Type B pancreatic cell (in vitro differentiated cells): ENCODE measurements around the gene CAMKMT. TPM values are rescaled to one million over a fixed set of nuclear protein-coding genes. Genes with fewer than 3 reads are reported as not detected.

Experiments used
- DNase-seq: peaks from one replicate; pipeline ENCODE4 v3.0.0; 2021; ENCODE audit warnings: mixed read lengths; ENCODE audit not compliant: unreplicated experiment; ENCODE audit errors: extremely low spot score
- H3K27ac Mint-ChIP-seq: 2 replicates; pipeline ENCODE4 v1.8.0; 2021; ENCODE audit warnings: mild to moderate bottlenecking, mixed read lengths
- H3K27me3 Mint-ChIP-seq: 2 replicates; pipeline ENCODE4 v1.8.0; 2021; ENCODE audit warnings: mixed read lengths
- H3K36me3 Mint-ChIP-seq: 2 replicates; pipeline ENCODE4 v1.8.0; 2021; ENCODE audit warnings: mixed read lengths
- H3K4me1 Mint-ChIP-seq: one replicate; pipeline ENCODE4 v1.8.0; 2021; ENCODE audit warnings: mixed read lengths; ENCODE audit not compliant: unreplicated experiment
- H3K4me3 Mint-ChIP-seq: 2 replicates; pipeline ENCODE4 v1.8.0; 2021; ENCODE audit warnings: mild to moderate bottlenecking, mixed read lengths
- H3K9me3 Mint-ChIP-seq: 2 replicates; pipeline ENCODE4 v1.8.0; 2021; ENCODE audit warnings: mixed read lengths
- total RNA-seq: library from RNA; stranded (reverse); gene quantifications from 2 replicates; pipeline ENCODE4 v1.2.1, GENCODE V29; 2021; ENCODE audit warnings: low replicate concordance
- TF ChIP-seq, protein P1 (sequence below): fragments of 200-600 bp; sonication (generic); conservative IDR thresholded peaks from 2 replicates; pipeline ENCODE4 v1.5.0; 2021; ENCODE audit warnings: antibody characterized with exemption, mild to moderate bottlenecking

Gene CAMKMT
- total RNA-seq, 1 donor from 2014 or later, result 7.7 TPM

DNA sequence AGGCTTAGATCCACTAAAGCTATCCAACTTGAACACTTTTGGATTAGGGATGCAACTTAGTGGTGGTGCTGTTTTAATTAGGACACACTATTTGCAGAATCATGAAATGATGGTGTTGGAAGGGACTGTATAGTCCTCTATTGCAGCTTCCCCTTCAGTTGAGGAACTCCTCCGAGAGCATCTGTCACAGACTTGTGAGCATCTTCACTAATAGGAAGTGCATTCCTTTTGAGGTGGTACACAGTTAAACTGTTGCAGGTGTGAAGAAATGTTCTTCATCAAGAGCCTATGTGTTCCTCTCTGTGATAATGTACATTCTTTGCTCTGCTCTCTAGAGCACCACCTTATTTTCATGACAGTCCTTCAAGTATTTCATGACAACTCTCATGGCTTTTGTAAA lies 197.4 kb downstream of the CAMKMT start:
- TF ChIP-seq, protein P1, sequence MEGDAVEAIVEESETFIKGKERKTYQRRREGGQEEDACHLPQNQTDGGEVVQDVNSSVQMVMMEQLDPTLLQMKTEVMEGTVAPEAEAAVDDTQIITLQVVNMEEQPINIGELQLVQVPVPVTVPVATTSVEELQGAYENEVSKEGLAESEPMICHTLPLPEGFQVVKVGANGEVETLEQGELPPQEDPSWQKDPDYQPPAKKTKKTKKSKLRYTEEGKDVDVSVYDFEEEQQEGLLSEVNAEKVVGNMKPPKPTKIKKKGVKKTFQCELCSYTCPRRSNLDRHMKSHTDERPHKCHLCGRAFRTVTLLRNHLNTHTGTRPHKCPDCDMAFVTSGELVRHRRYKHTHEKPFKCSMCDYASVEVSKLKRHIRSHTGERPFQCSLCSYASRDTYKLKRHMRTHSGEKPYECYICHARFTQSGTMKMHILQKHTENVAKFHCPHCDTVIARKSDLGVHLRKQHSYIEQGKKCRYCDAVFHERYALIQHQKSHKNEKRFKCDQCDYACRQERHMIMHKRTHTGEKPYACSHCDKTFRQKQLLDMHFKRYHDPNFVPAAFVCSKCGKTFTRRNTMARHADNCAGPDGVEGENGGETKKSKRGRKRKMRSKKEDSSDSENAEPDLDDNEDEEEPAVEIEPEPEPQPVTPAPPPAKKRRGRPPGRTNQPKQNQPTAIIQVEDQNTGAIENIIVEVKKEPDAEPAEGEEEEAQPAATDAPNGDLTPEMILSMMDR, result no peak
- no peaks in the 10 kb centered on the region for H3K27me3 Mint-ChIP-seq
- no peak overlapping the region for H3K27ac Mint-ChIP-seq
- peaks cover 4% of the 10 kb centered on the region for H3K36me3 Mint-ChIP-seq
- no peaks in the 10 kb centered on the region for H3K4me1 Mint-ChIP-seq
- no peak for DNase-seq
- H3K9me3 Mint-ChIP-seq, result no peaks in the 10 kb centered on the region
- H3K4me3 Mint-ChIP-seq, result no peak overlapping the region

DNA sequence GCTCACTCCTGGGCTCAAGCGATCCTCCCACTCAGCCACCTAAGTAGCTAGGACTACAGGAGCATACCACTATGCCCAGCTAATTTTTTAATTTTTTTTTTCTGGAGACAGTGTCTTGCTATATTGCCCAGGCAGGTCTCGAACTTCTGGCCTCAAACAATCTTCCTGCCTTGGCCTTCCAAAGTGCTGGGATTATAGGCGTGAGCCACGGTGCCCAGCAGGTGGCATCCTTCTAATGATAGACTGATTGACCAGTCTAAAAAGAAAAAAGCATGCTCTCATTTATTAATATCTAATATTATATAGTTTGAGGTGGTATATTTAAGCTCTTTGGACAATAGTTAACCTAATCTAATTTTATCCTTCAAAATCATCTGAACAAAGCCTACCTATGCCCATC lies 198.6 kb downstream of the CAMKMT start:
- TF ChIP-seq, protein P1, result peak; percentile 45
- no peaks in the 10 kb centered on the region for H3K27me3 Mint-ChIP-seq
- no peaks in the 10 kb centered on the region for H3K4me1 Mint-ChIP-seq
- peaks cover 4% of the 10 kb centered on the region for H3K36me3 Mint-ChIP-seq
- no peak for DNase-seq
- H3K9me3 Mint-ChIP-seq, result no peaks in the 10 kb centered on the region
- H3K4me3 Mint-ChIP-seq, result no peak overlapping the region
- H3K27ac Mint-ChIP-seq, result no peak overlapping the region

DNA sequence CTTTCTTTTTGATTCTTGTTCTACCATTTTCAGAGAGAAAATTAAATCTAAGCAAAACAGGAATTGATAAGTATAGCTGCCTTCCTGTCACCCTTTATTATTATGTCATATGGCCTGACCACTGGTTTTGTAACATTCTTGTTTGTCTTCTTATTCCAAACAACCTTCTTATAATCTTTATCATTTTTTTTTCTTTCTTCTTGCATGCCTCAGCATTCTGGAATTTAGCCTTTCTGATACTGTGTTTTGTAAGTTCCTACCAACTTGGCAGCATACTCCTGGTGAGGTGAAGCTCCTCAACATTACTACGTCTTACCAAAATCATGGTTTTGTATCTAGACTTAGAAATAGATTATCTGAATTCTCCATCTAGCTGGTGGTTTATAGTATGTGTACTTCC lies 199.2 kb downstream of the CAMKMT start:
- Mint-ChIP-seq H3K9me3 (no peaks in the 10 kb centered on the region), H3K36me3 (peaks cover 4% of the 10 kb centered on the region), H3K4me1 (peaks cover 3% of the 10 kb centered on the region), H3K4me3 (no peak overlapping the region), H3K27me3 (no peaks in the 10 kb centered on the region), H3K27ac (no peak overlapping the region)
- no peak for DNase-seq
- TF ChIP-seq, protein P1, result no peak

DNA sequence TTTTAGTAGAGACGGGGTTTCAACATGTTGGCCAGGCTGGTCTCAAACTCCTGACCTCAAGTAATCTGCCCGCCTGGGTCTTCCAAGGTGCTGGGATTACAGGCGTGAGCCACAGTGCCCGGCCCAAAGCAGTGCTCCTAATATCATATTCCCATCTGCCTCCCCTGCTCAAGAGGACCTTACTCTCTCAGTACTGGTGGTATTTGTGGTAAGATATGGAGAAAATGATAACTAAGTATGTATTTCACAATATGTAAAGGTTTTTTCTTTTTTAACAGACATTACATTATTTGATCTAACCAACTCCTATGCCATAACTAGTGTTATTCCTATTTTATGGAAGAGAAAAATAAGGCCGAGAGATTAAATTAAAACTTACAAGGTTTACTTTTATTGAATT lies 201.0 kb downstream of the CAMKMT start:
- no peak overlapping the region for H3K4me3 Mint-ChIP-seq
- DNase-seq, result no peak
- no peaks in the 10 kb centered on the region for H3K9me3 Mint-ChIP-seq
- peaks cover 4% of the 10 kb centered on the region for H3K36me3 Mint-ChIP-seq
- H3K4me1 Mint-ChIP-seq, result peaks cover 4% of the 10 kb centered on the region
- no peak overlapping the region for H3K27ac Mint-ChIP-seq
- H3K27me3 Mint-ChIP-seq, result no peaks in the 10 kb centered on the region
- TF ChIP-seq, protein P1, result no peak

DNA sequence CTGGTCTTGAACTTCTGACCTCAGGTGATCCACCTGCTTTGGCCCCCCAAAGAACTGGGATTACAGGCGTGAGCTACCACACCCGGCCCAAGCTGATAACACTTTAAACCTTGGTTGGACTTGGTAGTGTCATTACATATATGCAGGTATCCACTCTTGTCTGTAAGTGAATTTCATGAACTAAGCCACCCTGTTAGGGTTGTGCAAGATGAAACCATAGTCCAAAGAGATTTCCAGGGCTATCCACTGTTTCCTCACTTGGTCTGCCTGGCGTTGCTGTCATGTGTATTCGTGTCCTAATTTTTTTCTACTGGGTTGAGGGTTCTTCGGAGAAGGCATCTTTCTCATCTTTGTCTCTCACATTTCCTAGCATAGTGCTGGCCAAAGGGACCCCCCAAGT lies 203.0 kb downstream of the CAMKMT start:
- Mint-ChIP-seq H3K4me1 (peaks cover 4% of the 10 kb centered on the region), H3K27me3 (no peaks in the 10 kb centered on the region), H3K36me3 (no peaks in the 10 kb centered on the region), H3K27ac (no peak overlapping the region), H3K4me3 (no peak overlapping the region), H3K9me3 (no peaks in the 10 kb centered on the region)
- no peak for DNase-seq
- TF ChIP-seq, protein P1, result no peak

DNA sequence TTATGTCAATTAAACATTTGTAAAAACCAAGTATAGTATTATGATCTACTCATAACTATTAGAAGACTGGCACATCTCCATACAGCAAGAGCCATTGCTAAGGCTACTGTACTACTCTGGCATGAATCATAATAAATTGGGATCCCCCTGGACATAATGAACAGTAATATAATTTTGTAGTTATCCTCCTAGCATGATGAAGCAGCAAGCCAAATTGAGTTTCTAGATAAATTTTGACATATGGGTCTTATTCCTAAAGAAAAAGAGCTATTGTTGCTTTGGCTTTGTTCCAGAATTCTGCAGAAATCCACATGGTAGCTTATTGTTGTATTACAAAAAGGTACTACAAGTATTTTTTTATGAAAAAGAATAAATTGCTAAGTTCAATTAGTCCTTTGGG lies 204.3 kb downstream of the CAMKMT start:
- H3K4me3 Mint-ChIP-seq, result no peak overlapping the region
- no peaks in the 10 kb centered on the region for H3K27me3 Mint-ChIP-seq
- no peaks in the 10 kb centered on the region for H3K9me3 Mint-ChIP-seq
- peaks cover 4% of the 10 kb centered on the region for H3K4me1 Mint-ChIP-seq
- no peaks in the 10 kb centered on the region for H3K36me3 Mint-ChIP-seq
- no peak overlapping the region for H3K27ac Mint-ChIP-seq
- no peak for DNase-seq
- TF ChIP-seq, protein P1, result no peak
